ENCODE measurements around the gene ARHGAP27. TPM values are rescaled to one million over a fixed set of nuclear protein-coding genes. Genes with fewer than 3 reads are reported as not detected.

Gene ARHGAP27
- total and polyA plus RNA-seq, 2 of the 13 experiments (the other 11 are each of a cell fraction or from before 2014, with no cell fraction given): 15.5 to 18.9 TPM

- Histone ChIP-seq H4K20me1 (ENCODE audit: insufficient read depth, low read length) (no peaks in the 10 kb centered on the region), H3K27me3 (ENCODE audit: control insufficient read depth in 1 of 2, insufficient read depth in 2 of 2, low read length in 2 of 2) (peaks cover 0 to 30% of the 10 kb centered on the region in 2 experiments; a peak in 4 of 5 replicates), H3K4me1 (ENCODE audit: insufficient read depth, low read length) (peaks cover 20% of the 10 kb centered on the region), H3K79me2 (ENCODE audit: insufficient read depth, low read length) (no peaks in the 10 kb centered on the region), H3K27ac (ENCODE audit: extremely low read length, insufficient read depth, low read length) (no peak overlapping the region), H3K9me3 (ENCODE audit: low read length) (no peaks in the 10 kb centered on the region), H3K9ac (ENCODE audit: insufficient read depth, low read depth, low read length) (no peak overlapping the region), H3K4me2 (ENCODE audit: low read depth, low read length) (no peak overlapping the region), H3K36me3 (replicated peaks in 1 of 2; ENCODE audit: control insufficient read depth in 1 of 2, insufficient read depth in 2 of 2, low read length in 2 of 2) (no peaks in the 10 kb centered on the region), H2AFZ (ENCODE audit: low read length) (no peak overlapping the region), H3K4me3 (replicated peaks in 1 of 3; ENCODE audit: insufficient read depth in 1 of 3, low read depth in 2 of 3, low read length in 3 of 3) (no peak overlapping the region)
- no peak for DNase-seq (ENCODE audit: low spot score)
- WGBS (ENCODE audit: low lambda C conversion rate): 4% methylated on average over 1 of the region's 1 CpG
- no peak for ATAC-seq
- in situ Hi-C loops (cut with HindIII; ENCODE audit: extremely low pct_ligation_motif_present, low pct_unique_long_range_greater_than_20kb): no loop called here
- POLR2A ChIA-PET: interaction anchor here (3.7 kb wide), 1 partner anchor 11 kb away, joined by 13 read pairs; no protein-coding TSS in a partner anchor
- CTCF ChIA-PET (ENCODE audit: low intra/inter-chr PET ratio, low total read pairs): interaction anchor here (7.1 kb wide), 1 partner anchor 105 kb away, joined by 114 read pairs; no protein-coding TSS in a partner anchor
- FAIRE-seq: no peak
- no TSS peak for BruUV-seq (replicated peaks)
- intact Hi-C loops (cut with micrococcal nuclease; ENCODE audit: unreplicated experiment): no loop called here
- TF ChIP-seq MAF1 (CRISPR knock-in tag; IDR thresholded peaks at IDR 0.05; ENCODE audit: borderline replicate concordance): no peak
- no peak for TF ChIP-seq RXRB (CRISPR knock-in tag; IDR thresholded peaks at IDR 0.05; ENCODE audit: borderline replicate concordance)
- TF ChIP-seq ZNF234 (CRISPR knock-in tag; conservative IDR thresholded peaks at IDR 0.05): no peak
- no peak for TF ChIP-seq MLX (CRISPR knock-in tag; IDR thresholded peaks at IDR 0.05)
- TF ChIP-seq ZNF280D (CRISPR knock-in tag; IDR thresholded peaks at IDR 0.05): no peak
- no peak for TF ChIP-seq ZNF331 (CRISPR knock-in tag; IDR thresholded peaks at IDR 0.05)
- no peak for TF ChIP-seq ZFP41 (CRISPR knock-in tag; IDR thresholded peaks at IDR 0.05; ENCODE audit: borderline replicate concordance)
- no peak for TF ChIP-seq ZHX1 (CRISPR knock-in tag; IDR thresholded peaks at IDR 0.05; ENCODE audit: low read depth)
- no peak for TF ChIP-seq ZNF512B (CRISPR knock-in tag; IDR thresholded peaks at IDR 0.05; ENCODE audit: borderline replicate concordance)
- TF ChIP-seq SIN3B (IDR thresholded peaks at IDR 0.05; ENCODE audit: low read length): no peak
- no peak for TF ChIP-seq ZNF792 (CRISPR knock-in tag; IDR thresholded peaks at IDR 0.05)
- TF ChIP-seq NONO (IDR thresholded peaks at IDR 0.05): no peak
- TF ChIP-seq NONO (CRISPR knock-in tag; conservative IDR thresholded peaks at IDR 0.05): no peak
- TF ChIP-seq SKIL (CRISPR knock-in tag; IDR thresholded peaks at IDR 0.05; ENCODE audit: borderline replicate concordance): no peak
These were observed 49.7 kb downstream of the ARHGAP27 start for GRCh38 chr17:45383003-45383402.

Measured in HepG2 (cell line).